Activated naive CD8-positive, alpha-beta T cell (primary cell): ENCODE measurements around the gene FOXI1.

Experiments
- H3K27ac Mint-ChIP-seq: one replicate; pipeline ENCODE4 v1.8.0; 2021; ENCODE audit warnings: mixed read lengths
- H3K27me3 Mint-ChIP-seq: one replicate; pipeline ENCODE4 v1.8.0; 2021; ENCODE audit warnings: mixed read lengths
- H3K36me3 Mint-ChIP-seq: one replicate; pipeline ENCODE4 v1.8.0; 2021; ENCODE audit warnings: mixed read lengths
- H3K4me1 Mint-ChIP-seq: one replicate; pipeline ENCODE4 v1.8.0; 2021; ENCODE audit warnings: low read depth, mixed read lengths
- H3K4me3 Mint-ChIP-seq: one replicate; pipeline ENCODE4 v1.8.0; 2021; ENCODE audit warnings: mild to moderate bottlenecking, mixed read lengths
- H3K9me3 Mint-ChIP-seq: one replicate; pipeline ENCODE4 v1.8.0; 2021; ENCODE audit warnings: low read depth, mixed read lengths

Gene FOXI1

GRCh38 chr5:170108266-170108785 is 2.6 kb downstream of the FOXI1 start:
- Mint-ChIP-seq H3K27ac (no peak overlapping the region), H3K27me3 (no peaks in the 10 kb centered on the region), H3K4me3 (no peak overlapping the region), H3K9me3 (no peaks in the 10 kb centered on the region), H3K36me3 (no peaks in the 10 kb centered on the region), H3K4me1 (no peaks in the 10 kb centered on the region)

GRCh38 chr5:170109059-170110031 is 3.6 kb downstream of the FOXI1 start:
- H3K4me3 Mint-ChIP-seq: no peak overlapping the region
- no peak overlapping the region for H3K27ac Mint-ChIP-seq

GRCh38 chr5:170110403-170111087 is 4.8 kb downstream of the FOXI1 start:
- Mint-ChIP-seq H3K27ac (no peak overlapping the region), H3K36me3 (no peaks in the 10 kb centered on the region)

More at GRCh38 chr5:170109059-170110031, 3.6 kb downstream of the FOXI1 start:
- Mint-ChIP-seq H3K9me3 (no peaks in the 10 kb centered on the region), H3K4me1 (no peaks in the 10 kb centered on the region), H3K36me3 (no peaks in the 10 kb centered on the region), H3K27me3 (no peaks in the 10 kb centered on the region)

GRCh38 chr5:170111088-170111785 is 5.5 kb downstream of the FOXI1 start:
- H3K4me3 Mint-ChIP-seq: no peak overlapping the region
- no peaks in the 10 kb centered on the region for H3K27me3 Mint-ChIP-seq
- no peaks in the 10 kb centered on the region for H3K36me3 Mint-ChIP-seq
- H3K9me3 Mint-ChIP-seq: no peaks in the 10 kb centered on the region
- no peaks in the 10 kb centered on the region for H3K4me1 Mint-ChIP-seq
- H3K27ac Mint-ChIP-seq: no peak overlapping the region

More at GRCh38 chr5:170110403-170111087, 4.8 kb downstream of the FOXI1 start:
- H3K9me3 Mint-ChIP-seq: no peaks in the 10 kb centered on the region
- H3K4me1 Mint-ChIP-seq: no peaks in the 10 kb centered on the region
- H3K27me3 Mint-ChIP-seq: no peaks in the 10 kb centered on the region
- no peak overlapping the region for H3K4me3 Mint-ChIP-seq

- Mint-ChIP-seq H3K9me3 (no peaks in the 10 kb centered on the region), H3K36me3 (no peaks in the 10 kb centered on the region), H3K27ac (no peak overlapping the region), H3K27me3 (no peaks in the 10 kb centered on the region), H3K4me1 (no peaks in the 10 kb centered on the region), H3K4me3 (no peak overlapping the region)
These were observed 7.3 kb downstream of the FOXI1 start for GRCh38 chr5:170112876-170113521.

GRCh38 chr5:170113522-170113900 is 7.8 kb downstream of the FOXI1 start:
- H3K4me3 Mint-ChIP-seq: no peak overlapping the region
- no peaks in the 10 kb centered on the region for H3K36me3 Mint-ChIP-seq
- H3K27me3 Mint-ChIP-seq: no peaks in the 10 kb centered on the region
- no peak overlapping the region for H3K27ac Mint-ChIP-seq
- no peaks in the 10 kb centered on the region for H3K4me1 Mint-ChIP-seq
- no peaks in the 10 kb centered on the region for H3K9me3 Mint-ChIP-seq

GRCh38 chr5:170114271-170114670 is 8.6 kb downstream of the FOXI1 start:
- no peaks in the 10 kb centered on the region for H3K27me3 Mint-ChIP-seq
- no peak overlapping the region for H3K4me3 Mint-ChIP-seq
- H3K36me3 Mint-ChIP-seq: no peaks in the 10 kb centered on the region
- H3K4me1 Mint-ChIP-seq: no peaks in the 10 kb centered on the region
- no peak overlapping the region for H3K27ac Mint-ChIP-seq
- H3K9me3 Mint-ChIP-seq: no peaks in the 10 kb centered on the region

- Mint-ChIP-seq H3K27me3 (peaks cover under 1% of the 10 kb centered on the region), H3K4me1 (no peaks in the 10 kb centered on the region), H3K9me3 (no peaks in the 10 kb centered on the region), H3K36me3 (no peaks in the 10 kb centered on the region), H3K27ac (no peak overlapping the region), H3K4me3 (no peak overlapping the region)
These were observed 10.2 kb downstream of the FOXI1 start for GRCh38 chr5:170115925-170116324.

GRCh38 chr5:170117736-170118135 is 12.0 kb downstream of the FOXI1 start:
- no peaks in the 10 kb centered on the region for H3K4me1 Mint-ChIP-seq
- no peaks in the 10 kb centered on the region for H3K9me3 Mint-ChIP-seq
- no peak overlapping the region for H3K4me3 Mint-ChIP-seq
- H3K27me3 Mint-ChIP-seq: peaks cover 1% of the 10 kb centered on the region
- H3K36me3 Mint-ChIP-seq: no peaks in the 10 kb centered on the region
- no peak overlapping the region for H3K27ac Mint-ChIP-seq

GRCh38 chr5:170120576-170120975 is 14.9 kb downstream of the FOXI1 start:
- Mint-ChIP-seq H3K27me3 (peaks cover 1% of the 10 kb centered on the region), H3K9me3 (peaks cover 3% of the 10 kb centered on the region), H3K36me3 (peaks cover 4% of the 10 kb centered on the region)

GRCh38 chr5:170121321-170121720 is 15.6 kb downstream of the FOXI1 start:
- Mint-ChIP-seq H3K27ac (no peak overlapping the region), H3K4me1 (no peaks in the 10 kb centered on the region), H3K4me3 (no peak overlapping the region), H3K27me3 (peaks cover 6% of the 10 kb centered on the region), H3K36me3 (peaks cover 10% of the 10 kb centered on the region), H3K9me3 (peaks cover 10% of the 10 kb centered on the region)

More at GRCh38 chr5:170120576-170120975, 14.9 kb downstream of the FOXI1 start:
- Mint-ChIP-seq H3K27ac (no peak overlapping the region), H3K4me1 (no peaks in the 10 kb centered on the region), H3K4me3 (no peak overlapping the region)

GRCh38 chr5:170126061-170126460 is 20.4 kb downstream of the FOXI1 start:
- Mint-ChIP-seq H3K4me1 (no peaks in the 10 kb centered on the region), H3K4me3 (no peak overlapping the region), H3K9me3 (peaks cover 17% of the 10 kb centered on the region), H3K27me3 (peaks cover 18% of the 10 kb centered on the region), H3K27ac (no peak overlapping the region), H3K36me3 (peaks cover 13% of the 10 kb centered on the region)

GRCh38 chr5:170126626-170127025 is 20.9 kb downstream of the FOXI1 start:
- Mint-ChIP-seq H3K9me3 (peaks cover 17% of the 10 kb centered on the region), H3K36me3 (peaks cover 13% of the 10 kb centered on the region), H3K4me1 (no peaks in the 10 kb centered on the region), H3K4me3 (no peak overlapping the region), H3K27ac (no peak overlapping the region), H3K27me3 (peaks cover 18% of the 10 kb centered on the region)

GRCh38 chr5:170131235-170131634 is 25.5 kb downstream of the FOXI1 start:
- Mint-ChIP-seq H3K4me1 (no peaks in the 10 kb centered on the region), H3K9me3 (peaks cover 8% of the 10 kb centered on the region), H3K36me3 (peaks cover 3% of the 10 kb centered on the region), H3K4me3 (no peak overlapping the region), H3K27me3 (peaks cover 14% of the 10 kb centered on the region), H3K27ac (no peak overlapping the region)
